DMS79 treated with DMSO at 0.1 percent for 48 hours (cell line): ENCODE results near the gene ARAP2.

Experiments used
- DNase-seq: peaks from one replicate; lab custom pipeline; 2025; lab: John Stamatoyannopoulos, UW

The ARAP2 gene

DNA sequence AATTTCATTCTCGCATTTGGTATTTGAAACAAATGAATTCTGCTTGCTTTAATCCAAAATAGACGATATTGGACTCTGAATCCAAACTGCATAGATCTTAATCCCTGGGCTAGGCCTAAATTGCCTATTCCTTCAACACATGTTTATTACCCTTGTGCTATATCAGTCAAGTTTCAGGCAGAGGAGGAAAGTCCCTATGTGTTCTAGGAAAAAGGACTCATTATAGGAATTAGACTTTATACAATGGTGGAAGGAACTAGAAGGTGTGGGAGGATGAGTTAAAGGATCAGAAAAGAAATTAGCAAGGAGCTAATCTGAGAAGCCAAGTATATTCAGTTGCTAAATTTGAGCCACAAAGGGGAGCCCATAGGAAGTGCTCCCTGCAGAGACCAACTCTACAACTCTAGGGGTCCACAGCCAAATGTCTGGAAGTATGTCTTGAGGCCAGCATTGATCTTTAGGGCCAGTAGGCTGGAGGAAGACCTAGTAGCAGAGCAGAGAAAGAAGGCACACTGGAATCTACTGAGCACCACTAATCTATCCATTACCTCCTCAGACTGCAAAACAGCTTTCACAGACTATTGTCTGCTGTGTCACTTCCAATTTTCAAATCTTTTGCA, 20.0 kb upstream of the ARAP2 start:
- no peak for DNase-seq

DNA sequence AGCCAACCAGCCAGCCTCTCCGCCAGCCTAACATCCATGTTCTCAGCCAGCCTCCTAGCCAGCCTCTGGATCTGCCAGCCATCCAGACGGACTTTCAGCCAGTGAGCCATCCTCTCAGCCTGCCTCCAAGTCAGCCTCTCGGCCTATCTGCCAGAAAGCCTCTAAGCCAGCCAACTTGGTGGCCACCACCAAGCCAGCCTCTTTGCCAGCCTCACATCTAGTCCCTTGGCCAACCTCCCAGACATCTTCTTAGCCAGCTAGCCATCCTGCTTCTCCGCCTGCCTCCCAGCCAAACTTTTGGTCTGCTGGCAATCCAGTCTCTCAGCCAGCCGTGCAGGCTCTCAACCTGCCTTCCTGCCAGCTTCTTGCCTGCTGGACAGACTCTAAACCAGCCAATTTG, 16.4 kb upstream of the ARAP2 start:
- DNase-seq = no peak

DNA sequence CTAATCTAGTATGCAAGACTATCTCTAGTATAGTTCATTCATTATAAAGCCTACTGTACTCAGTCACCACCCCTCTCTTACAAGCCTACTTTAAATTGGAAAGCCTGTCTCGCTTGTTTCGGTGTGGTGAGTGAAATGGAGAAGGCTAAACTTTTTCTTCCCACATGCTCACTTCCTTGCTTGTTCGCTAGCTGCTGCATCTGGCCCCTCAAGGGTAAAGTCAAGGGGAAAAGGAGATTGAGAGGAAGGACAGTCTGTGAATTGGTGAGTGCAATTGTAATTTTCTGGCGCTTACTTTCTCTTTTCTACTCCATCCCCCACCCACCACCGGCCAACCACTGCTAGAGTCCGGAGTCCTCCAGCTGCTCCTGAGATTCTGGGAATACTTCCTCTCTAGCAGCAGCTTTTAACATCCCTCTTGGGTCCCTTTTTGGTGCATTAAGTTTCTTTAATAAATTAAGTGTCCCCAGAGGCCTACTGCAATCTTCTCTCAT, 12.1 kb upstream of the ARAP2 start:
- no peak for DNase-seq

DNA sequence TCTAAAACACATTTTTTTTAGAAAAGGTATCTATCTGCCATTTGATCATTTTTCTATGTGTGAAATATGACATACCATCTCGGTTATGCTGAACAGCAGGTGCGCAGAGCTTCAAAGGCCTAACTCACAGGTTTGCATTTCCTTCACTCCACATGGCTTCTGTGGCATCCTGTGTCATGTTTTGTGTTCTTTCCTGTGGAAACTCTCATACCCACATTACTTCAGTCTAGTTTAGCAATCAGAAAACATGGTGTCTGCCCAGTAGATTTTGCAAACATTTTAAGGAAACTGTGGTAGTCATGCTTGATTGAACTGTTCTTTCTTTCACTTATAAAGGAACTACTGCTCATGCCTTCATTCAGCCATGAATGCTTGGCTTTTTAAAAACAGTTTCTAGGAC, 11.3 kb upstream of the ARAP2 start:
- DNase-seq = no peak

DNA sequence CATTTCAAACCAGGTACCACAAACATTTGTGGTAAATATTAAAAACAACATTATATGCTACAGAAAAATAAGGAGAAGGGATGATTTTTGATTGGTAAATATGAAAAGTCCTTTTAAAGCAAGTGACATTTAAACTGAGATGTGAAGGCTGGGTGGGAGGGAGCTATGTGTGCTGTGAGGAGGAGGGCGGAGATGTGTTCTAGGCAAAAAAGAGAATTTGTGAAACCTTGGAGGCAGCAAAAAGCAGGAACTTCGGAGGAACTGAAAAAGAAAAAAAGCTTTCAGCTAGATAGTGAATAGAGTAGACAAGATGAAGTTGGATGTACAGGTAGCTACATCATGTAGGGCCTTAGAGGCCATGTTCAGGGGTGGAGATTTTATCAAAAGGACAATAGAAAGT, 10.1 kb upstream of the ARAP2 start:
- no peak for DNase-seq

DNA sequence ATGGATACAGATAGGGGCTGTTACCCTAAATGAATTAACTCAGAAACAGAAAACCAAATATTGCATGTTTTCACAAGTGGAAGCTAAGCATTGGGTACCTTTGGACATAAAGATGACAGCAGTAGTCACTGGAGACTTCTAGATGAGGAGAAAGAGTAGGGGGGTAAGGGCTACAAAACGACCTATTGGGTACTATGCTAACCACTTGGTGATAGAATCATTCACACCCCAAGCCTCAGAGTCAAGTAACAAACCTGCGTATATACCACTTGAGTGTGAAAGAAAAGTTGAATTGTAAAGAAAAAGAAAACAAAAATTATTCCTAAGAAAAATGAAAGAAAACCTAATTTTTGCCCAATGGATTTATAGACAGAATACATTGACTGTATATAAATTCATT, 7.7 kb upstream of the ARAP2 start:
- no peak for DNase-seq

DNA sequence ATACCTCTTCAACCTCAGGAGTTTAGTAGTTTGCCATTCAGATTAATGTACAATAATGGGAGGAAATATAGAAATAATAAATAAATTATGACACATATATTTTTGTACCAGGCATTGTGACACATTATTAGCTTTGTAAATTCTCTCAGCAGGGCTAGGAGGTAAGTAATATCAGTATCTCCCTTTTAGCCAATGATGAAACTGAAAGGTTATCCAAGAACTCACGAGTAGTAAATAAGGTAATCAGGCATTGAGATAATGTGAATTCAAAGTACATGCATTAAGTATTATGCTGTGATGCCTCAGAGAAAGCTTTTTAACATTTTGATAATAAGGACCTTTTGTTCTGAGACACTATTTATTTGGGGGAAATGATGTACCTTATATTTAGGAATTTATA, 5.3 kb upstream of the ARAP2 start:
- DNase-seq = no peak

DNA sequence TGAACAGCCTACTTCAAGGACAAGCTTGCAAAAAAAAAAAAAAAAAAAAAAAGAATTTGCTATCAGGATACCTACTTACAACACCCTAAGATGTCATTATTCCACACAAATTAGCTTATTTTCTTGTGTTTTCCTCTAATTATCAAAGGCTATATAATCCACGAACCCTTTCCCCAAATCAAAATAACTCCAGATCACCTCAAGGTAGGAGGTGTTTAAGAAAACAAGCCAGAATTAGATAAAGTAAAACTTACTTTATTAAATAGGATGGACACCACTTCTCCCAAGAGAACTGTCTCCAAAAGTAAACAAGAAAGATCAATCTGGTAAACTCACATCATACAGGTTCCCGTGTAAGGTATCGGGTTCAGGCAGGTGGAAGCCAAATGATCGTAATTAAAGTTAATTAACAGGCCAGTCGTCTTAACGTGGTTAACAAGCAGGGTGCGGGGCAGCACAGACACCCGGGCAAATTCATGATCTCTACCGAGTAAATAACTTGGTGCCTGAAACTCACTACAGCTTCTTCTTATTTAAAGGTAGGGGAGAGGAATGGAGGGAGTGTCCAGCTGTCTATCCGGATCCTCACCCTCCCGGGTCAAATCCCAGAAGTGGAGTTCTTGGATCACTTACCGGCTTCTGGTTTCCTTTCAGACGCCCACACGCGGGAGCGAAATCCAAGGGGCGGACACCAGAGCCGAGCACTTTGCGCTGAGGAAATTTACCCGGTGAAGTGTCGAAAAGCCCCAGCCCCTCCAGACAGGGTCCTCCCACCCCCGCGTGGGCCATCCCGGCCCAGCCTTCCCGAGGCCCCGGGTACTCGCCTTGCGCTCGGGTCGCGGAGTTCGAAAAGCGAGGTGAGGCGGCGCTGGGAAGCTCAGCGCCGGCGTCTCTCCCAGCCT, 708 bp downstream of the ARAP2 start:
- DNase-seq = no peak

DNA sequence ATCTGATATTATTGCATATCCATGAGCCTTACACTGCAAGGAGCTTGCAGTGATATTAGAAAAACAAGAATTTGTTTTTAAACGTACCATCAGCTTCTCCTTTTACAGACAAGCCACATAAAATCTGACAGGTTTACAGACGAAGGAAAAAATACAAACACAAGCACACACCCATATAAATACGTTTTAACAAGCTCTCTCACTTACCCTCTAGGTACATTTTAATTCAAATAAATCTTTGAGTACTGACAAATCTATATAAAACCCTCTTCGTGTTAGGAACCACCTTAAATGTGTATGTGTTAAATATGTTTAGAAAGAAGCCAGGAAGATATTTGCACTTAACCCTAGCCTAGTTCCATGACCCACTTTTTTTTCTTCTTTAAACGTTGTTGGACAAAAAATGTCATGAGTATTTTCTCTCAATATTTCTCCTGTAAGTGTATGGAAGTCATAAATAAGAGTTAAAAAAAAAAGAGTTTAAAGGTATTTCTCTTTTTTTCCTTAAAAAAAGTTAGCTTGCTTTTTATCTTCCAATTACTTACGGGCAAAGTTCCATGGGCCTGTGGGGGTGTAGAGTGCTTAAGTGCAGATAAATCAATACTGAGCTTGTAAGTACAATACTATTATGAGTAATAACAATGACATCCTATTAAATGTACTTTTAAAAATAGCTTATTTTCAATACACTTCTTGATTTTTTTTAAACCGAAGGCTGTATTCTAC, 1.5 kb downstream of the ARAP2 start:
- DNase-seq = no peak

DNA sequence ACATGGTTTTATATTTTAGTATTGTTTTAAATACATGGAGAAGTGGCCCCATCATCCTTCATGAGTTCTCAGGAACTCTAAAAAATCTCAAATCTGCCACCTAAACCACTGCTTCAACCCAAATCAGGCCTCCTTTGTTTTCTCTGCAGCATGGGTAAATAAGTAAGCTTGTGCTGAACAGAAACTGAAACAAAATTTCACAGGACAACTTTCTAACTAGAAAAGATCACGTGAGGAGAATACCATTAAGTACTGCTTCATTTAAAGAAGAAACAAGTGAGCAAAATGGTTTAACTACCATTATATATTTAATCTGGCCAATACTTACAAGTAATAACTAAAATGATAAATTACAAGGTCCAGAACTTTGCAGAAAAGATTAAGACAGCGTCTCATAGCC, 2.5 kb downstream of the ARAP2 start:
- DNase-seq = no peak

DNA sequence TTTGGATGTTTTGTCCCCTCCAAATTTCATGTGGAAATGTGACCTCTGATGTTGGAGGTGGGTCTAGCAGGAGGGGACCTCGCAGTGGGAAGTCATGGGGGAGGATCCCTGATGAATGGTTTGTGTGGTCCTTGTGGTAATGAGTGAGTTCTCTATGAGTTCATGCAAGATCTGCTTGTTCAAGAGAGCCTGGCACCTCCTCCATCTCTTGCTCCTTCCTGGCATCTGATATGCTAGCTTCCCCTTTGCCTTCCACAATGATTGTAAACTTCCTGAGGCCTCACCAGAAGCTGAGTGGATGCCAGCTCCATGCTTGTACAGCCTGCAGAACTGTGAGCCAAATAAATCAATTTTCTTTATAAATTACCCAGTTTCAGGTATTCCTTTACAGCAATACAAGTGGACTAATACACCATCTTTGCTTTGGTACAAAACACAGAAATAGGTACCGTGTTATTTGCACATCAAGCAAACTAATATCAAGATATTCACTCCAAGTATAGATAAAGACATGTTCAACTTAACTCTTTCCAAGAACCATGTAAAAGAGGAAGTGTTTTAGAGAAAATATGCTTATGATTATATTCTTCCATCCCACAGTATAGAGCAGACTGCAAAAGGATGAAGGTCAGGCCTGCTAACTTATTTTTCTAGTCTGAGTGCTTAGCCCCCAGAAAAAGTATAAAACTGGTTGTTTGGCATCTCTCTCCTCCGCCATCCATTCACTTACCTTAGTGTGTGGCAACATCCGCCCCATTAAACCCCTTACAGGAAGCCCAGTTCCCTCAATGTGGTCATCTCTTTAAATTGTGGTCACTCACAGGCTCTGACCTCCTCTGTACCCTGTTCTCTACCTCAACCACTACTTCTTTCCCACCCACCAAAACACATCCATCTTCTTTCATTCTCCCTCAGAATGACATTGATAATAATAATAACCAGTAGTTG, 6.7 kb downstream of the ARAP2 start:
- no peak for DNase-seq

DNA sequence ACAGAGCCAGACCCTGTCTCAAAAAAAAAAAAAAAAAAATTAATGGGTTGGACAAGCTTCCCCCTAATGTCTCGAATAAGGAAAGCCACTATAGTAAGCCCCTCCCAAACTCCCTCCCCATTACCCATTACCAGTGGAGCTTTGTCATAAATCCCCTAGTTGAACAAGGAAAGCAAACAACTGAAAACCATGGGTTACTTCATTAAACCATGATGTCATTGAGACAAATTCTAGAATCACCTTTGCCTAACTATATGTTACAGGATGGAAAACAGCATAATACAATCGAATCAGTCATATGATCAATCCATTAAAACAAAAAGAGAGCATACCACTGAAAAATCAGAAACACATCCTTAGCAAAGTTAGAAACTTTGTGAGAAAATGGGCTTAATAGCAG, 8.2 kb downstream of the ARAP2 start:
- no peak for DNase-seq

DNA sequence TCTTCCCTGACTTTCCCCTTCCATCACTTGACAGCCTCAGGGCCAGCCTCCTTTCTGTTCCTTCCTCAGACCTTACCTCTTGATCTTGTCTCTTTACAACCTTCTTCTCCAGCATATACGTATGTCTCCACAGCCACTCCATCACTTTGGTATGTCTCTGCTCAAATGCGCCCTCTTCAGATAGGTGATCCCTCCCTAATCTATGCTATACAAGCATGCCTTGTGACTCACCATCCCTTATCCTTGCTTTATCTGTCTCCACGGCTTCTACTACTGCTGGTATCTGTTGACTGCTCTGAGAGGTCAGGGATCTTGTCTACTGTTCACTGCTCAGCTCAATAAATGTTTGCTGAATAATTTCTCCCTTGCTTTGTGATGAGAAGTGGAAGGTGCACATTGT, 9.0 kb downstream of the ARAP2 start:
- no peak for DNase-seq

DNA sequence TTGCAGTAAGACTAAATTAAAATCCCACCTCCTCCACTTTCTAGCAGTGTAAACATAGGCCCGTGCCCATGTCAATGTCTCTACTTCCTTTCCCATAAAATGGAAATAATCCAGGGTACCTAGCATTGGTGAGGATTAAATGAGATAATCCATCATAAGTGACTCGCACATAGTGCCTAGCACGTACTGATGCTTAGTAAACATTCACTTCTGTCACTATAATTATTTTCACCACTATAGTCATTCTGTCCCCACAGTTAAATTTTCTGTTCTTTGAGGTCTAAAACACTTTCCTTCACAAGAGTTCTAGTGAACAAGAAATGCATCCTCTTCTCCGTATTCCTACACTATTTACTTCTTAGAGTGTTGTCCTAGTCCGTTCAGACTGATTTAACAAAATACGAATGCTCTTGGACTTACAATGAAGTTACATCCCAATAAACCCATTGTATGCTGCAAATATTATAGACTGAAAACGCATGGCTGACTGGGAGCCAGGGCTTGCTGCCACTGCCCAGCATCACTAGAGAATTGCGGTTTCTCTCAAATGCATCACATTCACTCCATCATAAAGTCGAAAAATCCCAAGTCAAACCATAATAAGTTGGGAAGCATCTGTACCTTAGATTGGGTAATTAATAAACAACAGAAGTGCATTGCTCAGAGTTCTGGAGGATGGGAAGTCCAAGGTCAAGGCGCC, 10.6 kb downstream of the ARAP2 start:
- DNase-seq = no peak

DNA sequence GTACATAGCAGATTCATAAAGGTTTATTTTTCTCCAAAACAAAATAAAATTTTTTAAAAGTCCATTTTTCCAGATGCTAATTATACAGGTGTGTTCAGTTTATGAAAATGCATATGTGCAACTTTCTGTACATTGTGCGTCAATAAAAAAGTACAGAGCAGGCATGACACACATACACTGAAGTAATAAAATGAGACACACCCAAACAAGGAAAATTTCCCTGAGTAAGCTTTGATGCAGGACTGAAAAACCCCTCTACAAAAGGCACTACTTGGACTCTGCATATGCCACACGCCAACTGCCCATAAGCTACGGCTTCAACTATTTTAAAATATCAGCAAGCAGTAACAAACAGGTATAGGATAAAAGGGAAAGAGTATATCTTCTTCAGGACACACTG, 13.8 kb downstream of the ARAP2 start:
- DNase-seq = no peak

DNA sequence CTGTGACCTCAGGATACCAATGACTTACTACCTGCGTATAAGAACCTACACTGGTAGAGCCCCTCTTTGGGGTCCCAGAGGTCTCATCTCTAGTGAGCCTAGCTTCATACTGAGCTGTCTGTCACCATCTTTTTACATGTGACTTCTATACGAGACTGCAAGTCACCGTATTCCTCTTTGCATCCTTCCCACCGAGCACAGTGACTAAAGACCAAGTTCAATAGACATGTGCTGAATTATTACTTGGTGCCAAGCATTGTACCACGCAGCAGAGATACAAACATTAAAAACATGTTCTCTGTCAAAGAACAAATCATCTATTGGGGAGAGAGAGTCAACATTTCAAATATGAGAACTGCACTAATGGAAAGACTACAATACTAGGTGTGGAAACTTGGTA, 16.4 kb downstream of the ARAP2 start:
- DNase-seq = no peak

DNA sequence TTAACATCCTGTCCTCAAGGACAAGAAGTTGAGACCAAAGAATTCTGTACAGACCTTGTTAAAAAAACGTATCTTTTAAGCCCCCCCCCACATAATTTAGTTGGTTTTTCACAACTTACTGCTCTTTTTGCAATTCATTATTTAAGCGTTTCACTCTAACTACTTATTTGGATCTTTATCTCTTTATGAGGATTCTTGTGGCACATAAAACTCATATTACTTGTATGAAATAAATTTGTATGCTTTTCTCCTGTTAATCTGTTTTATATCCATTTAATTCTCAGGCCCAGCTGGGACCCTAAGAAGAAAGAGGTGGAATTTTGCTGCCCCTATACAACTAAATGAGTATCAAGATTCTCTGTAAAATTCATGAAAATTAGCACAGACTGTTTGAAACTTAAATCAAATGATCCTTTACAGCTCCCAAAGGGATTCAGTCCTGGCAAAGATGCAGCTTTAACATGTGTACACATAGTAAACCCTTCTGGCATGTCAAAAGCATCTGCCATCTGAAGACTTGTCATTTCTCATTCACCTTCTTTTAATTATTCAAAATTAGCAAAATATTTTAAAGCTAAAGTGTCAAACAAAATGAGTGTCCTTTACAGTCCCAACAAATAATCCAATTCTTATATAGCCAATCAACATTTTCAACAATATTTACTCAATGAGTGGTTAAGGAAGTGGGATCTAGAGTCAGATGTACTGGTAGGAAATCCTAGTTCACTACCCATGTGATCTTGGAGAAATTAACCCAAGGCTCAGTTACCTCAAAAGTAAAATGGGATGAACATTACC, 17.7 kb downstream of the ARAP2 start:
- no peak for DNase-seq

DNA sequence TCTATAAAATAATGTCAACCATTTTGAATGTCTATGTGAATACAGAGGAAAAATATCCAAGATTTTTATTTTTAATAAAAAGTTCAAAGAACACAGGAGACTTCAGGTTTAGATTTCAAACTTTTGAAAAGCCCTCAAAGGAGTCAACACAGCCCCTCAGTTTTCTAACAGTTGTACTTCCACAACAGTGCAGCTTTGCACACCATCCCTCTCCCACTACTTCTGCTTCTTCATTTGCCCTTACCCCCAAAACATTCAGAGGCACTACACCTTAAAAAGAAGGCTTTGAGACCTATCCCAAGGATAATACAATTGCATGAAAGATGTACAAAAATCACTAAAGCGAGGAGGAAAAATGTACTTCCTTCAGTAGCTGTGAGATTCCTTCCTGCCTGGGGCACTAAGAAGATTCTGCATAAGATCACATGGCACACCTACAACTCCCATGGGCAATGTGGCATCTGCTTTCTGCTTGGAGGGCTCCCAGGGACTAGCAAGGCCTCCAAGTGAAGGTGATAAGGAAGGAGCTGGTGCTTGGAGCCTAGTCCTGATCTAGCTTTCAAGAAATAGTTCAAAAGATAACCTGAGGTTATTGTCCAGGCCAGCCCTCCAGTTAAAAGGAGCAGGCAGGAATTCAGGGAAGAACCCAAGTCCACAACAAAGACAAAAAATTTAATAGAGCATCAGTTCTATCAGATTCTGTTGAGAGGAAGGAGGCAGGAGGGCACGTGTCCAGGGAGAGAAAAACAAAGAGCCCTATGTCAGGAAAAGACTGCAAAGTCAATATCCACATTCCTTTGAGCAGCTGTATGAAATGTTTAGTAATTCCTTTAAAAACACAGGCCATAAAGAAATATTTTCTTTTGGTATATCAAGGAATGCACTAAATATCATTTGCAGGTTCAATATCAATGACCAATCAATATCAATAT, 19.1 kb downstream of the ARAP2 start:
- DNase-seq = no peak

DNA sequence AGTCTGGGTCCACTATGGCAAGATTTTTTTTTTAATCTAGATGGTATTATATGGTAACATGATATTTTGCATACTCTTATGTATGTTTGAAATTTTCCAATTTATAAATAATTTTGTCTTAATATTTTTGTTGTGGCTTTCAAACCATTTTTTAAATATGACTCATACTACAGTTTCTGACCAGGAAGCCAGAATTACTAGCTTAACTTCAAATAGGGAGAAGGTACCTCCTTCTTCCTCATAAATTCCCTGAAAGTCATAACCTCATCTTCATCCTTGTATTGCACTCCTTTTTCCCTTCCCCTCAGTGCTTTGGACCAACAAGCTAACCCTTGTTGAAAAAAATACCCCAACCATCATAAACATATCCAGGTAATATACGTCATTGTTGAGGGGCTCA, 21.6 kb downstream of the ARAP2 start:
- DNase-seq = no peak
